ENCODE results near the gene SOX11. TPM values are rescaled to one million over a fixed set of nuclear protein-coding genes. Genes with fewer than 3 reads are reported as not detected.
A peak's percentile ranks its signal among the peaks of the same experiment; 100 is the strongest.
"Not testable (repeated sequence)": the region's sequence is repeated elsewhere in the genome, so short reads cannot be mapped to it uniquely, and the experiment has no call there.

Gene SOX11
- not detected for total RNA-seq
- total RNA-seq: 0.08 to 0.23 reads per million in 2 donors

GRCh38 chr2:5691985-5692529 is at the start of gene SOX11:
SOX11 (plus strand) TSS chr2:5692384; CDS start chr2:5692722, 338 bp downstream.
- peak within 1 kb of the TSS; percentile 74 for H3K4me3 Mint-ChIP-seq
- peaks cover 7% of the 10 kb centered on the region for H3K36me3 Mint-ChIP-seq (ENCODE audit: low read depth)
- DNase-seq (no peak), ATAC-seq (no peak)
- no peak within 1 kb of the TSS for H3K27ac Mint-ChIP-seq
- H3K9me3 ChIP-seq (ENCODE audit: control insufficient read depth, low read length, poor library complexity, severe bottlenecking): no peaks in the 10 kb centered on the region
- peaks cover 39% of the 10 kb centered on the region for H3K27me3 Mint-ChIP-seq
- peaks cover 6% of the 10 kb centered on the region for H3K4me1 Mint-ChIP-seq

- not testable (repeated sequence) for H3K36me3 Mint-ChIP-seq (ENCODE audit: low read depth); H3K27me3 Mint-ChIP-seq; H3K4me1 Mint-ChIP-seq; H3K4me3 Mint-ChIP-seq; H3K9me3 ChIP-seq (ENCODE audit: control insufficient read depth, low read length, poor library complexity, severe bottlenecking); DNase-seq; ATAC-seq; H3K27ac Mint-ChIP-seq
Observed at GRCh38 chr2:5652734-5653133, 39.5 kb upstream of the SOX11 start.

- H3K27ac Mint-ChIP-seq; DNase-seq; H3K4me1 Mint-ChIP-seq; H3K36me3 Mint-ChIP-seq (ENCODE audit: low read depth); H3K4me3 Mint-ChIP-seq; H3K9me3 ChIP-seq (ENCODE audit: control insufficient read depth, low read length, poor library complexity, severe bottlenecking); ATAC-seq; H3K27me3 Mint-ChIP-seq: not testable (repeated sequence)
Observed at GRCh38 chr2:5653756-5654155, 38.4 kb upstream of the SOX11 start.

GRCh38 chr2:5657231-5657630 is 35.0 kb upstream of the SOX11 start:
- no peak for DNase-seq
- no peaks in the 10 kb centered on the region for H3K4me1 Mint-ChIP-seq
- H3K4me3 Mint-ChIP-seq: no peak overlapping the region
- no peaks in the 10 kb centered on the region for H3K9me3 ChIP-seq (ENCODE audit: control insufficient read depth, low read length, poor library complexity, severe bottlenecking)
- no peak overlapping the region for H3K27ac Mint-ChIP-seq
- ATAC-seq: no peak
- no peaks in the 10 kb centered on the region for H3K27me3 Mint-ChIP-seq
- no peaks in the 10 kb centered on the region for H3K36me3 Mint-ChIP-seq (ENCODE audit: low read depth)

- ATAC-seq (no peak), DNase-seq (no peak)
- Mint-ChIP-seq H3K4me3 (no peak overlapping the region), H3K36me3 (ENCODE audit: low read depth) (no peaks in the 10 kb centered on the region), H3K4me1 (no peaks in the 10 kb centered on the region), H3K27ac (no peak overlapping the region), H3K27me3 (no peaks in the 10 kb centered on the region)
- H3K9me3 ChIP-seq (ENCODE audit: control insufficient read depth, low read length, poor library complexity, severe bottlenecking): no peaks in the 10 kb centered on the region
Observed at GRCh38 chr2:5660591-5660990, 31.6 kb upstream of the SOX11 start.

- H3K9me3 ChIP-seq (ENCODE audit: control insufficient read depth, low read length, poor library complexity, severe bottlenecking): no peaks in the 10 kb centered on the region
- Mint-ChIP-seq H3K4me1 (no peaks in the 10 kb centered on the region), H3K27ac (no peak overlapping the region), H3K36me3 (ENCODE audit: low read depth) (no peaks in the 10 kb centered on the region), H3K27me3 (no peaks in the 10 kb centered on the region), H3K4me3 (no peak overlapping the region)
- no peak for DNase-seq
- ATAC-seq: no peak
Observed at GRCh38 chr2:5661362-5661761, 30.8 kb upstream of the SOX11 start.

- no peak for DNase-seq
- Mint-ChIP-seq H3K27ac (no peak overlapping the region), H3K27me3 (no peaks in the 10 kb centered on the region), H3K4me3 (no peak overlapping the region), H3K36me3 (ENCODE audit: low read depth) (no peaks in the 10 kb centered on the region), H3K4me1 (no peaks in the 10 kb centered on the region)
- H3K9me3 ChIP-seq (ENCODE audit: control insufficient read depth, low read length, poor library complexity, severe bottlenecking): no peaks in the 10 kb centered on the region
- ATAC-seq: no peak
Observed at GRCh38 chr2:5664278-5664681, 27.9 kb upstream of the SOX11 start.

GRCh38 chr2:5665066-5665465 is 27.1 kb upstream of the SOX11 start:
- no peaks in the 10 kb centered on the region for H3K36me3 Mint-ChIP-seq (ENCODE audit: low read depth)
- no peak for DNase-seq
- H3K27me3 Mint-ChIP-seq: no peaks in the 10 kb centered on the region
- H3K4me1 Mint-ChIP-seq: no peaks in the 10 kb centered on the region
- no peak overlapping the region for H3K4me3 Mint-ChIP-seq
- H3K9me3 ChIP-seq (ENCODE audit: control insufficient read depth, low read length, poor library complexity, severe bottlenecking): no peaks in the 10 kb centered on the region
- H3K27ac Mint-ChIP-seq: no peak overlapping the region
- no peak for ATAC-seq

GRCh38 chr2:5666798-5667197 is 25.4 kb upstream of the SOX11 start:
- no peak overlapping the region for H3K4me3 Mint-ChIP-seq

GRCh38 chr2:5667655-5668054 is 24.5 kb upstream of the SOX11 start:
- not testable (repeated sequence) for H3K36me3 Mint-ChIP-seq (ENCODE audit: low read depth); H3K4me1 Mint-ChIP-seq; ATAC-seq; DNase-seq; H3K9me3 ChIP-seq (ENCODE audit: control insufficient read depth, low read length, poor library complexity, severe bottlenecking); H3K4me3 Mint-ChIP-seq; H3K27ac Mint-ChIP-seq; H3K27me3 Mint-ChIP-seq

More at GRCh38 chr2:5666798-5667197, 25.4 kb upstream of the SOX11 start:
- Mint-ChIP-seq H3K36me3 (ENCODE audit: low read depth) (no peaks in the 10 kb centered on the region), H3K4me1 (no peaks in the 10 kb centered on the region), H3K27ac (no peak overlapping the region), H3K27me3 (no peaks in the 10 kb centered on the region)
- ATAC-seq (no peak), DNase-seq (no peak)
- H3K9me3 ChIP-seq (ENCODE audit: control insufficient read depth, low read length, poor library complexity, severe bottlenecking): no peaks in the 10 kb centered on the region

- H3K9me3 ChIP-seq (ENCODE audit: control insufficient read depth, low read length, poor library complexity, severe bottlenecking): no peaks in the 10 kb centered on the region
- Mint-ChIP-seq H3K27ac (no peak overlapping the region), H3K27me3 (no peaks in the 10 kb centered on the region), H3K36me3 (ENCODE audit: low read depth) (no peaks in the 10 kb centered on the region), H3K4me3 (no peak overlapping the region), H3K4me1 (no peaks in the 10 kb centered on the region)
- DNase-seq (no peak), ATAC-seq (no peak)
Observed at GRCh38 chr2:5668682-5669250, 23.4 kb upstream of the SOX11 start.

- no peaks in the 10 kb centered on the region for H3K9me3 ChIP-seq (ENCODE audit: control insufficient read depth, low read length, poor library complexity, severe bottlenecking)
- Mint-ChIP-seq H3K4me3 (no peak overlapping the region), H3K27me3 (no peaks in the 10 kb centered on the region), H3K36me3 (ENCODE audit: low read depth) (peaks cover 2% of the 10 kb centered on the region), H3K27ac (no peak overlapping the region), H3K4me1 (no peaks in the 10 kb centered on the region)
- no peak for DNase-seq
- ATAC-seq: no peak
Observed at GRCh38 chr2:5672749-5673144, 19.4 kb upstream of the SOX11 start.

GRCh38 chr2:5673145-5674025 is 18.8 kb upstream of the SOX11 start:
- no peaks in the 10 kb centered on the region for H3K9me3 ChIP-seq (ENCODE audit: control insufficient read depth, low read length, poor library complexity, severe bottlenecking)
- no peak overlapping the region for H3K27ac Mint-ChIP-seq
- DNase-seq (no peak), ATAC-seq (no peak)
- H3K4me1 Mint-ChIP-seq: no peaks in the 10 kb centered on the region
- no peak overlapping the region for H3K4me3 Mint-ChIP-seq
- H3K36me3 Mint-ChIP-seq (ENCODE audit: low read depth): peaks cover 2% of the 10 kb centered on the region
- H3K27me3 Mint-ChIP-seq: no peaks in the 10 kb centered on the region

GRCh38 chr2:5674026-5674340 is 18.2 kb upstream of the SOX11 start:
- H3K27ac Mint-ChIP-seq: no peak overlapping the region
- peaks cover 2% of the 10 kb centered on the region for H3K36me3 Mint-ChIP-seq (ENCODE audit: low read depth)
- ATAC-seq: no peak
- DNase-seq: no peak
- no peak overlapping the region for H3K4me3 Mint-ChIP-seq
- H3K27me3 Mint-ChIP-seq: no peaks in the 10 kb centered on the region
- H3K4me1 Mint-ChIP-seq: no peaks in the 10 kb centered on the region
- H3K9me3 ChIP-seq (ENCODE audit: control insufficient read depth, low read length, poor library complexity, severe bottlenecking): no peaks in the 10 kb centered on the region

Measured in T-helper 17 cell (primary cell).